ENCODE results near the gene TMPRSS9.

TMPRSS9 gene

DNA sequence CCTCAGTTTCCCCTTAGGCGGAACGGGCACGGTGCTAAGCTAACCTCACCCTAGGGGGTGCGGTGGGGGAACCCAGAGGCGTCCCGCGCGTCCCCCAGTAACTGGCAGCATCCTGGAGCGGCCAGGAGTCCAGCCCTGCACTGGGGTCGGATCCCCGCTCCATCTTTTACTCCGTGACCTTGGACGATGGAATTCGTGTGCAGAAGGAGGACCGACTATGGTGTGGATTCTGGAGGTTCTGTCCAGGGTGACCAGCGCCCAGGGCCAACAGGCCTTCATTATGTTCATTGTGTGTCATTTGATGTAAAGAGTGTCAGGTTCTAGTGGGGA lies 31.0 kb upstream of the TMPRSS9 start (continued):
- TF ChIP-seq TSHZ2 (CRISPR knock-in tag; IDR thresholded peaks at IDR 0.05) (no peak), CSDC2 (CRISPR knock-in tag; IDR thresholded peaks at IDR 0.05) (no peak), RARB (CRISPR knock-in tag; IDR thresholded peaks at IDR 0.05) (no peak), BACH2 (CRISPR knock-in tag; IDR thresholded peaks at IDR 0.05; ENCODE audit: borderline replicate concordance) (no peak), OSR1 (CRISPR knock-in tag; IDR thresholded peaks at IDR 0.05) (no peak), ZFP3 (CRISPR knock-in tag; IDR thresholded peaks at IDR 0.05) (no peak), ZNF565 (CRISPR knock-in tag; conservative IDR thresholded peaks at IDR 0.05; ENCODE audit: low read depth) (no peak), TOX (CRISPR knock-in tag; IDR thresholded peaks at IDR 0.05; ENCODE audit: borderline replicate concordance) (no peak), PPARA (CRISPR knock-in tag; IDR thresholded peaks at IDR 0.05; ENCODE audit: borderline replicate concordance) (no peak), ARNTL (CRISPR knock-in tag; IDR thresholded peaks at IDR 0.05; ENCODE audit: borderline replicate concordance, low read depth) (no peak), GLIS3 (CRISPR knock-in tag; IDR thresholded peaks at IDR 0.05) (no peak), SNAI2 (CRISPR knock-in tag; IDR thresholded peaks at IDR 0.05) (no peak)

- TF ChIP-seq TSHZ2 (CRISPR knock-in tag; IDR thresholded peaks at IDR 0.05) (no peak), CSRNP3 (CRISPR knock-in tag; IDR thresholded peaks at IDR 0.05) (no peak), SNAI2 (CRISPR knock-in tag; IDR thresholded peaks at IDR 0.05) (no peak), OSR1 (CRISPR knock-in tag; IDR thresholded peaks at IDR 0.05) (no peak), CREB5 (CRISPR knock-in tag; IDR thresholded peaks at IDR 0.05; ENCODE audit: low read depth) (no peak), RARB (CRISPR knock-in tag; IDR thresholded peaks at IDR 0.05) (no peak), TCF4 (CRISPR knock-in tag; IDR thresholded peaks at IDR 0.05; ENCODE audit: borderline replicate concordance) (no peak), ZNF8 (CRISPR knock-in tag; IDR thresholded peaks at IDR 0.05) (no peak), PPARA (CRISPR knock-in tag; IDR thresholded peaks at IDR 0.05; ENCODE audit: borderline replicate concordance) (no peak), ISL1 (CRISPR knock-in tag; IDR thresholded peaks at IDR 0.05) (no peak), CSDC2 (CRISPR knock-in tag; IDR thresholded peaks at IDR 0.05) (no peak), ZC3H10 (CRISPR knock-in tag; IDR thresholded peaks at IDR 0.05) (no peak), ZFP3 (CRISPR knock-in tag; IDR thresholded peaks at IDR 0.05) (no peak), ZNF565 (CRISPR knock-in tag; conservative IDR thresholded peaks at IDR 0.05; ENCODE audit: low read depth) (no peak), TOX (CRISPR knock-in tag; IDR thresholded peaks at IDR 0.05; ENCODE audit: borderline replicate concordance) (no peak), PATZ1 (CRISPR knock-in tag; IDR thresholded peaks at IDR 0.05; ENCODE audit: borderline replicate concordance) (no peak), ARNTL (CRISPR knock-in tag; IDR thresholded peaks at IDR 0.05; ENCODE audit: borderline replicate concordance, low read depth) (no peak)
- TF ChIP-seq, protein P1, sequence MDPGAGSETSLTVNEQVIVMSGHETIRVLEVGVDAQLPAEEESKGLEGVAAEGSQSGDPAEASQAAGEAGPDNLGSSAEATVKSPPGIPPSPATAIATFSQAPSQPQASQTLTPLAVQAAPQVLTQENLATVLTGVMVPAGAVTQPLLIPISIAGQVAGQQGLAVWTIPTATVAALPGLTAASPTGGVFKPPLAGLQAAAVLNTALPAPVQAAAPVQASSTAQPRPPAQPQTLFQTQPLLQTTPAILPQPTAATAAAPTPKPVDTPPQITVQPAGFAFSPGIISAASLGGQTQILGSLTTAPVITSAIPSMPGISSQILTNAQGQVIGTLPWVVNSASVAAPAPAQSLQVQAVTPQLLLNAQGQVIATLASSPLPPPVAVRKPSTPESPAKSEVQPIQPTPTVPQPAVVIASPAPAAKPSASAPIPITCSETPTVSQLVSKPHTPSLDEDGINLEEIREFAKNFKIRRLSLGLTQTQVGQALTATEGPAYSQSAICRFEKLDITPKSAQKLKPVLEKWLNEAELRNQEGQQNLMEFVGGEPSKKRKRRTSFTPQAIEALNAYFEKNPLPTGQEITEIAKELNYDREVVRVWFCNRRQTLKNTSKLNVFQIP (CRISPR knock-in tag; IDR thresholded peaks at IDR 0.05; ENCODE audit: borderline replicate concordance, low read depth) = no peak
- no peak for ATAC-seq
Observed at GRCh38 chr19:2329501-2329916, 30.6 kb upstream of the TMPRSS9 start.

Data from SK-N-SH treated with all-trans-retinoic acid at 6 μM for 48 hours (cell line).